Thyroid gland (tissue), 4 donors: ENCODE data around the gene MRPL54.

ENCODE experiments used
- POLR2A ChIP-seq, 2 donors: fragments of 450-650 bp; IDR thresholded peaks; one replicate each; pipeline ENCODE4 v1.6.1; 2017; ENCODE audit warnings: antibody characterized with exemption in 2 of 2, mild to moderate bottlenecking in 2 of 2, moderate library complexity in 1 of 2
- TF ChIP-seq, protein P1 (sequence below), 6 experiments: fragments of 200-600 bp in 3 of 6; fragments of 450-650 bp in 3 of 6; sonication (generic) in 3 of 6; IDR thresholded peaks; one replicate each; pipeline ENCODE4 v1.5.1; 2016 to 2019; ENCODE audit warnings: antibody characterized with exemption in 6 of 6, mild to moderate bottlenecking in 2 of 6, inconsistent platforms in 1 of 6, moderate library complexity in 1 of 6

DNA sequence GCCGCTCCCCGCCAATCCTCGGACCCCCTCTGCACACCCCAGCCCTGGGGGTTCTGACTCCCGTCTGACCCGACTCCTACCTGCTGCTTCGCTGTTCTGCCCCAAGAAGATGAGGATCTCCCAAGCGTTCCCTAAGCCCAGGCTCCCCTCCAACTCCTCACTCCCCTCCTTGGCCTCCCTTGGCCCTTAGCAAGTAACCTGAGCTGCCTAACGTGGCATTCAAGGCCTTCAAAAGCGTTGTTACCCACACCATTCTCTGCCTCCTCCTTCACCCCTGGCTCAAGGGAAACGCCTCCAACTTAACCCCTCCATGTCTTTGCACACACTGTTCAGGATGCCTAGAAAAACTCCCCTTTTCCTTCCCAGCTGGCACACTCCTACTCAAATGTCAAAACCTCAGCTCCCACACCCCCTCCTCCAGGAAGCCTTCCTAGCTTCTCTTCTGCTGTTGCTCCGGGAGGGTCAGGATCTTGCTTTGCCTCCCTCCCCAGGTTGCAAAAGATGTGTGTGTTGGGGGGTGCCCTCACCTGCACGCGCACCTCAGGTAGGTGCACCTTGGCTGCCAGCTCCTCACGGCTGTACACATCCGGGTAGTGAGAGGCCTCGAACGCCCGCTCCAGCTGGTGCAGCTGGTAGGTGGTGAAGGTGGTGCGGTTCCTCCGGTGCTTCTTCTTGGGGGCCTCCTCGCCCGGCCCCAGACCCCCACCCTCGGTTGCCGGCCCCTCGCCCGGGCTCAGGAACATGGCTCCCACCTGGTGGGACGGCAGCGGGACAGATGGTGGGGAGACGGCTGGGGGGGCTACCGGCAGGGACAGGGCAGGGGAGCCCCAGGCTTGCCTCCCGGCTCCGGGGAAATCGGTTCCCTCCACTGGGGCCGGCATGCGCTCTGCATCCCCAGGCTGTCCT lies 8.8 kb downstream of the MRPL54 start:
- no peak for TF ChIP-seq POLR2A (IDR thresholded peaks at IDR 0.05)
- TF ChIP-seq, protein P1, sequence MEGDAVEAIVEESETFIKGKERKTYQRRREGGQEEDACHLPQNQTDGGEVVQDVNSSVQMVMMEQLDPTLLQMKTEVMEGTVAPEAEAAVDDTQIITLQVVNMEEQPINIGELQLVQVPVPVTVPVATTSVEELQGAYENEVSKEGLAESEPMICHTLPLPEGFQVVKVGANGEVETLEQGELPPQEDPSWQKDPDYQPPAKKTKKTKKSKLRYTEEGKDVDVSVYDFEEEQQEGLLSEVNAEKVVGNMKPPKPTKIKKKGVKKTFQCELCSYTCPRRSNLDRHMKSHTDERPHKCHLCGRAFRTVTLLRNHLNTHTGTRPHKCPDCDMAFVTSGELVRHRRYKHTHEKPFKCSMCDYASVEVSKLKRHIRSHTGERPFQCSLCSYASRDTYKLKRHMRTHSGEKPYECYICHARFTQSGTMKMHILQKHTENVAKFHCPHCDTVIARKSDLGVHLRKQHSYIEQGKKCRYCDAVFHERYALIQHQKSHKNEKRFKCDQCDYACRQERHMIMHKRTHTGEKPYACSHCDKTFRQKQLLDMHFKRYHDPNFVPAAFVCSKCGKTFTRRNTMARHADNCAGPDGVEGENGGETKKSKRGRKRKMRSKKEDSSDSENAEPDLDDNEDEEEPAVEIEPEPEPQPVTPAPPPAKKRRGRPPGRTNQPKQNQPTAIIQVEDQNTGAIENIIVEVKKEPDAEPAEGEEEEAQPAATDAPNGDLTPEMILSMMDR (IDR thresholded peaks at IDR 0.05), result no peak
